Endothelial cell of umbilical vein (primary cell): ENCODE results near the gene SKIDA1.

ENCODE experiments used
- EZH2 ChIP-seq: IDR thresholded peaks from 2 replicates; pipeline ENCODE4 v1.6.1; 2012; ENCODE audit warnings: borderline replicate concordance, low read depth, mild to moderate bottlenecking, moderate library complexity, low read length, inconsistent platforms; ENCODE audit not compliant: severe bottlenecking
- GATA2 ChIP-seq: IDR thresholded peaks from 2 replicates; pipeline ENCODE4 v1.7.0; 2011; ENCODE audit warnings: low read depth, mild to moderate bottlenecking, moderate library complexity, mixed read lengths, low read length; ENCODE audit not compliant: insufficient read length, insufficient read depth
- POLR2A ChIP-seq: IDR thresholded peaks from 2 replicates; pipeline ENCODE4 v1.6.1; 2012; ENCODE audit warnings: low read depth, mild to moderate bottlenecking, control low read depth, low read length
- TF ChIP-seq, protein P1 (sequence below): IDR thresholded peaks from 2 replicates; pipeline ENCODE4 v1.6.1; 2011; ENCODE audit not compliant: insufficient read depth, insufficient read length
- TF ChIP-seq, protein P2 (sequence below), 2 donors: IDR thresholded peaks; 1 replicate in 1 of 2; 2 replicates in 1 of 2; pipeline ENCODE4 v1.5.1; 2011; ENCODE audit warnings: low read length in 2 of 2, mild to moderate bottlenecking in 2 of 2, moderate library complexity in 2 of 2, control low read depth in 1 of 2, inconsistent platforms in 1 of 2, low read depth in 1 of 2; ENCODE audit not compliant: insufficient read depth in 1 of 2; ENCODE audit errors: extremely low read depth in 1 of 2

GRCh38 chr10:21510241-21511094, 15.0 kb downstream of the SKIDA1 start:
- TF ChIP-seq, protein P1, sequence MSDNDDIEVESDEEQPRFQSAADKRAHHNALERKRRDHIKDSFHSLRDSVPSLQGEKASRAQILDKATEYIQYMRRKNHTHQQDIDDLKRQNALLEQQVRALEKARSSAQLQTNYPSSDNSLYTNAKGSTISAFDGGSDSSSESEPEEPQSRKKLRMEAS: no peak
- TF ChIP-seq, protein P2, sequence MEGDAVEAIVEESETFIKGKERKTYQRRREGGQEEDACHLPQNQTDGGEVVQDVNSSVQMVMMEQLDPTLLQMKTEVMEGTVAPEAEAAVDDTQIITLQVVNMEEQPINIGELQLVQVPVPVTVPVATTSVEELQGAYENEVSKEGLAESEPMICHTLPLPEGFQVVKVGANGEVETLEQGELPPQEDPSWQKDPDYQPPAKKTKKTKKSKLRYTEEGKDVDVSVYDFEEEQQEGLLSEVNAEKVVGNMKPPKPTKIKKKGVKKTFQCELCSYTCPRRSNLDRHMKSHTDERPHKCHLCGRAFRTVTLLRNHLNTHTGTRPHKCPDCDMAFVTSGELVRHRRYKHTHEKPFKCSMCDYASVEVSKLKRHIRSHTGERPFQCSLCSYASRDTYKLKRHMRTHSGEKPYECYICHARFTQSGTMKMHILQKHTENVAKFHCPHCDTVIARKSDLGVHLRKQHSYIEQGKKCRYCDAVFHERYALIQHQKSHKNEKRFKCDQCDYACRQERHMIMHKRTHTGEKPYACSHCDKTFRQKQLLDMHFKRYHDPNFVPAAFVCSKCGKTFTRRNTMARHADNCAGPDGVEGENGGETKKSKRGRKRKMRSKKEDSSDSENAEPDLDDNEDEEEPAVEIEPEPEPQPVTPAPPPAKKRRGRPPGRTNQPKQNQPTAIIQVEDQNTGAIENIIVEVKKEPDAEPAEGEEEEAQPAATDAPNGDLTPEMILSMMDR (IDR thresholded peaks at IDR 0.05; ENCODE audit: extremely low read depth in 1 of 2, insufficient read depth in 1 of 2, low read depth in 1 of 2, low read length in 2 of 2): no peak
- TF ChIP-seq POLR2A: no peak
- no peak for TF ChIP-seq EZH2
- no peak for TF ChIP-seq GATA2
